ENCODE results near the gene OR5AN1. TPM values are rescaled to one million over a fixed set of nuclear protein-coding genes. Genes with fewer than 3 reads are reported as not detected.

The OR5AN1 gene
- total RNA-seq, 1 donor from 2014 or later: not detected

GRCh38 chr11:59380263-59381059 is 21.8 kb downstream of the OR5AN1 start:
- Mint-ChIP-seq H3K4me1 (ENCODE audit: unreplicated experiment) (no peaks in the 10 kb centered on the region), H3K9me3 (no peaks in the 10 kb centered on the region)

DNA sequence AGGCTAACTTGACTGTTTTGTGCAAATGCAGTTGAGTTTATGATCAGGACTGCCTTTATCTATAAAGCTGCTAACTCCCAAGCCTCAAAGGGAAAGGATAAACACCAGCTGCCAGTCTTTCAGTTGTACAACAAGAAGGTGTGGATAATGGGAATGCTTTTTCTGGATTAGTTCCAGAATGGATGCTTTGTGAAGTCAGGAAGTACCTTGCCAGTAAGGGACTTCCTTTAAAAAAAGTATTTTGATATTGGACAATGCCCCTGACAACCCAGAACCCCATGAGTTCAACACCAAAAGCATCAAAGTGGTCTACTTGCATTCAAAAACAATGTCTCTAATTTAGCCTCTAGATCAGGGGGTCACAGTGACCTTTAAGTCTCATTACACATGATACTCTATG is 35.5 kb downstream of the OR5AN1 start:
- TF ChIP-seq CTCF (conservative IDR thresholded peaks at IDR 0.05): no peak
- Mint-ChIP-seq H3K4me1 (ENCODE audit: unreplicated experiment) (no peaks in the 10 kb centered on the region), H3K4me3 (no peak overlapping the region), H3K27me3 (no peaks in the 10 kb centered on the region), H3K9me3 (peaks cover 5% of the 10 kb centered on the region), H3K27ac (no peak overlapping the region), H3K36me3 (no peaks in the 10 kb centered on the region)
- DNase-seq (ENCODE audit: extremely low spot score, unreplicated experiment): no peak

More at GRCh38 chr11:59380263-59381059, 21.8 kb downstream of the OR5AN1 start:
- Mint-ChIP-seq H3K36me3 (no peaks in the 10 kb centered on the region), H3K27ac (no peak overlapping the region), H3K4me3 (no peak overlapping the region), H3K27me3 (no peaks in the 10 kb centered on the region)
- no peak for TF ChIP-seq CTCF (conservative IDR thresholded peaks at IDR 0.05)
- DNase-seq (ENCODE audit: extremely low spot score, unreplicated experiment): no peak

GRCh38 chr11:59400461-59401261 is 42.0 kb downstream of the OR5AN1 start:
- peaks cover 7% of the 10 kb centered on the region for H3K9me3 Mint-ChIP-seq
- no peak for TF ChIP-seq CTCF (conservative IDR thresholded peaks at IDR 0.05)

GRCh38 chr11:59401262-59401552 is 42.5 kb downstream of the OR5AN1 start:
- Mint-ChIP-seq H3K27me3 (no peaks in the 10 kb centered on the region), H3K4me1 (ENCODE audit: unreplicated experiment) (no peaks in the 10 kb centered on the region), H3K36me3 (no peaks in the 10 kb centered on the region), H3K27ac (no peak overlapping the region), H3K4me3 (no peak overlapping the region), H3K9me3 (peaks cover 7% of the 10 kb centered on the region)
- DNase-seq (ENCODE audit: extremely low spot score, unreplicated experiment): no peak
- TF ChIP-seq CTCF (conservative IDR thresholded peaks at IDR 0.05): no peak

More at GRCh38 chr11:59400461-59401261, 42.0 kb downstream of the OR5AN1 start:
- no peaks in the 10 kb centered on the region for H3K4me1 Mint-ChIP-seq (ENCODE audit: unreplicated experiment)
- H3K27me3 Mint-ChIP-seq: no peaks in the 10 kb centered on the region
- H3K36me3 Mint-ChIP-seq: no peaks in the 10 kb centered on the region
- DNase-seq (ENCODE audit: extremely low spot score, unreplicated experiment): no peak
- no peak overlapping the region for H3K4me3 Mint-ChIP-seq
- no peak overlapping the region for H3K27ac Mint-ChIP-seq

DNA sequence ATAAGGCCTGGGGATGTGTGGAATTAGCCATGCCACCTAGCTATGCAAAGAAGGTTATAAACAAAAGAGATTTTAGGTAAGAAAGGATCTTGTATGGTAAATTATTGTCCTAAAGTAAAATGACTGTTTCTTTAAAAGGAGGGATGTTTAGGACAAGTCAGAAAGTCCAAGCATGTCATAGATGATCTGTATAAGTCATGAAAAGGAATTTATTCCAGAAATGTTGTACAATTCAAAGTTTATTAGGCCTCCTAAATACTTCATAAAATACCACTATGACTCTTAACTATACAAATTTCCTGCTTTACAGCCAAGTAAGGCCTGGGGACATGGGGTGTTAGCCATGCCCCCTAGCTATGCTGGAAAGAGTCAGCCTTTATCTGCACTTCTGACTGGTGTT is 44.9 kb downstream of the OR5AN1 start:
- DNase-seq (ENCODE audit: extremely low spot score, unreplicated experiment): no peak
- Mint-ChIP-seq H3K36me3 (no peaks in the 10 kb centered on the region), H3K4me1 (ENCODE audit: unreplicated experiment) (no peaks in the 10 kb centered on the region), H3K27me3 (no peaks in the 10 kb centered on the region), H3K27ac (no peak overlapping the region), H3K4me3 (no peak overlapping the region), H3K9me3 (peaks cover 7% of the 10 kb centered on the region)
- TF ChIP-seq CTCF (conservative IDR thresholded peaks at IDR 0.05): no peak

All from type B pancreatic cell (in vitro differentiated cells).